Measurements from ENCODE around the gene ZNRD2. TPM values are rescaled to one million over a fixed set of nuclear protein-coding genes. Genes with fewer than 3 reads are reported as not detected.
A peak's percentile ranks its signal among the peaks of the same experiment; 100 is the strongest.

The ZNRD2 gene
- polyA plus RNA-seq, 1 experiment, result 23.5 TPM

DNA sequence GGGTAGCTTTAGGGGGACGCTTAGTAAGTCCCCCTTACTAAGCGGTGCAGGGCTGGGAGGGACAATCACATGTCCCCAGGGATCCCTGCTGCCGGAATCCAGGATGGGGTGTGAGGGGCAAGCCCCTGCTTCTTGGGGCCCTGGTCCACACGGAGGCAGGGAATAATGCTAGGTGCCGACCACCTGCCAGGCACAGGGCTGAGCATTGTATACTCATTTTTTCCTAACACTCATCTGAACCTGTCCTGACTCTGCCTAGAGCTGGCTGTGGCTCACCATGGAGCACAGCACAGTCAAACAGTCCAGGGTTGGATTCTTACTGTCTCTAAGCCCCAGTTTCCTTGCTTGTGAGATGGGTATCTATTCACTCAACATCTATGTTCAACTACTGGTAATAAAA, 10.7 kb upstream of the ZNRD2 start:
- TF ChIP-seq, protein P1, sequence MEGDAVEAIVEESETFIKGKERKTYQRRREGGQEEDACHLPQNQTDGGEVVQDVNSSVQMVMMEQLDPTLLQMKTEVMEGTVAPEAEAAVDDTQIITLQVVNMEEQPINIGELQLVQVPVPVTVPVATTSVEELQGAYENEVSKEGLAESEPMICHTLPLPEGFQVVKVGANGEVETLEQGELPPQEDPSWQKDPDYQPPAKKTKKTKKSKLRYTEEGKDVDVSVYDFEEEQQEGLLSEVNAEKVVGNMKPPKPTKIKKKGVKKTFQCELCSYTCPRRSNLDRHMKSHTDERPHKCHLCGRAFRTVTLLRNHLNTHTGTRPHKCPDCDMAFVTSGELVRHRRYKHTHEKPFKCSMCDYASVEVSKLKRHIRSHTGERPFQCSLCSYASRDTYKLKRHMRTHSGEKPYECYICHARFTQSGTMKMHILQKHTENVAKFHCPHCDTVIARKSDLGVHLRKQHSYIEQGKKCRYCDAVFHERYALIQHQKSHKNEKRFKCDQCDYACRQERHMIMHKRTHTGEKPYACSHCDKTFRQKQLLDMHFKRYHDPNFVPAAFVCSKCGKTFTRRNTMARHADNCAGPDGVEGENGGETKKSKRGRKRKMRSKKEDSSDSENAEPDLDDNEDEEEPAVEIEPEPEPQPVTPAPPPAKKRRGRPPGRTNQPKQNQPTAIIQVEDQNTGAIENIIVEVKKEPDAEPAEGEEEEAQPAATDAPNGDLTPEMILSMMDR (IDR thresholded peaks at IDR 0.05; ENCODE audit: low read depth, low read length), result no peak
- peak overlapping the region; percentile 75 for H3K27ac ChIP-seq (ENCODE audit: low read depth, low read length)
- no peaks in the 10 kb centered on the region for H3K27me3 ChIP-seq (ENCODE audit: control insufficient read depth, insufficient read depth, low read length)
- H3K9me3 ChIP-seq (ENCODE audit: control insufficient read depth, insufficient read depth, low read length), result no peaks in the 10 kb centered on the region
- no peak overlapping the region for H3K4me3 ChIP-seq (ENCODE audit: low read depth, low read length)
- POLR2A ChIA-PET, result interaction anchor here (0.6 to 2.3 kb wide), 5 partner anchors 10 to 302 kb away, joined by 3 to 7 read pairs (median 4); partner anchors contain the start of genes FAM89B and ZNRD2
- no peak for DNase-seq (ENCODE audit: low read depth, low spot score)
- CTCF ChIA-PET, result interaction anchor here (0.7 to 2.4 kb wide), 4 partner anchors 12 to 169 kb away, joined by 3 to 9 read pairs (median 4); no protein-coding TSS in a partner anchor

DNA sequence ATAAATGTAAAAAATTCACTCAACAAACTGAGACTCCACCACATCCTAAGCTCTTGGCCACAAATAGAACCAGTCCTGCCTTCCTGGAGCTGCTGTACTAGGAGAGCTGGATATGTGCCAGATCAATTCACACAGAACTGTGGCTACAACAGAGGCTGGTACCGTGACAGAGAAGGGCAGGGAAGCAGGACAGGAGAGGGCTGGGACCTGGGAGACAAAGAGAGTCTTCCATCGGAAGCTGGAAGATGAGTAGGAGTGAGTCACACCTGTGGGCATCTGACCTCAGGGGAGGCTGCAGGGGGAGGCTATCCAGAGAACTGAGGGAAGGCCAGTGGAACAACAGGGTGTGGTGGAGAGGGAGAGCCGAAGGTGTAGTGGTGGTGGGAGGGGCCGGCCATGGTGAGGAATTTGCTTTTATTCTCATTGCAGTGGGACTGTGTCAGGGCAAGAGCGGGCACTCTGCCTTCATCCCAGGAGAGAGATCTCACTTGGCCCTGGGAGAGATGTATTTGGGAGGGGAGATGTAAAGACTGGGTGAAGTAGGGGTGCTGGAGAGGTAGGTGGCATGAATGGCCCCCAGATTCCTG, 10.2 kb upstream of the ZNRD2 start:
- CTCF ChIA-PET, result interaction anchor here (0.7 to 3.0 kb wide), 6 partner anchors 8 to 169 kb away, joined by 3 to 28 read pairs (median 6); partner anchors contain the start of genes FAM89B and ZNRD2
- TF ChIP-seq, protein P1 (IDR thresholded peaks at IDR 0.05; ENCODE audit: low read depth, low read length), result no peak
- H3K27me3 ChIP-seq (ENCODE audit: control insufficient read depth, insufficient read depth, low read length), result no peaks in the 10 kb centered on the region

DNA sequence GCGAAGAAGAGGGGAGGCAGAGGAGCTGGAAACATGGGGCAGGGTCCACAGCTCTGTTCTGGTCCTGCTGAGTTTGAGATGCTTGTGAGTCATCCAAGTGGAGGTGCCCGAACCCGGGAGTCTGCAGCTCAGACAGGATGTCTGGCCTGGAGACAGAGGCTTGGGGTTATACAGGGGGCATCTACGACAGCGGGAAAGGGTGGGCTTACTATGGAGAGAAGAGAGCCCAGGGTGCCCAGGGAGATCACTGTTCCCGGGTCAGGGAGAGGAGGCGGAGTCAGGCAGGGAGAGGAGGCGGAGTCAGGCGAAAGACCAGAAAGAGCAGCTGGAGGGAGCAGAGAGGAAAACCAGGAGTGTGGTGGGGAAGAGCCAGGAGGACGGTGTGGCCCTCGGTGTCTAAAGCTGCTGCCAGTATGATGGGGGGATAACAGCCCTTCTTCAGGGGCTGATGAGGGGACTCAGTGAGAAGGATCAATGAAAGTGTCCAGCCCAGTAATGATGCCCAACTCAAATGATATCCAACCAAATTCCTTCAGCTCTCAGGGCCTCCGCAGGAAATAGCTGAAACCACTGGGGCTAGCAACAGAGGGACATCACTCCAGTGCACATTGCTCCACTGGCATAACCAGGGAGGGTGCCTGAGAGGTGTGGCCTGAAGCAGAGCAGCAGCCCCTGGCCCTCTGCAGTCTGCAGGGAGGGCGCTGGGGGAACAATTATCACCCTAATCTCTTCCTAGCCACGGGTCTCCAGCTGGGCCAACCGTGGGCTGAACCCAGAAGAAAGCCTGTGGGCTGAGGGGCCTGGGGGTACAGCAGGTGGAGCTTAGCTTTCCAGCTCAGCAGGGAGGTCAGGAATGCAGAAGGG, 9.5 kb upstream of the ZNRD2 start:
- POLR2A ChIA-PET, result interaction anchor here (0.6 to 2.3 kb wide), 7 partner anchors 9 to 297 kb away, joined by 3 to 8 read pairs (median 4); partner anchors contain the start of genes CFL1, FAM89B, NEAT1 and ZNRD2
- Histone ChIP-seq H3K9me3 (ENCODE audit: control insufficient read depth, insufficient read depth, low read length) (no peaks in the 10 kb centered on the region), H3K4me3 (ENCODE audit: low read depth, low read length) (no peak overlapping the region), H3K27me3 (ENCODE audit: control insufficient read depth, insufficient read depth, low read length) (no peaks in the 10 kb centered on the region), H3K27ac (ENCODE audit: low read depth, low read length) (peak overlapping the region; percentile 11)
- DNase-seq (ENCODE audit: low read depth, low spot score), result no peak
- CTCF ChIA-PET, result interaction anchor here (0.8 to 3.0 kb wide), 4 partner anchors 9 to 33 kb away, joined by 3 to 28 read pairs (median 14); partner anchors contain the start of genes FAM89B and ZNRD2
- TF ChIP-seq, protein P1 (IDR thresholded peaks at IDR 0.05; ENCODE audit: low read depth, low read length), result no peak

More for the DNA sequence above, 10.2 kb upstream of the ZNRD2 start:
- no peak overlapping the region for H3K4me3 ChIP-seq (ENCODE audit: low read depth, low read length)
- DNase-seq (ENCODE audit: low read depth, low spot score), result no peak
- no peaks in the 10 kb centered on the region for H3K9me3 ChIP-seq (ENCODE audit: control insufficient read depth, insufficient read depth, low read length)
- POLR2A ChIA-PET, result interaction anchor here (0.6 to 2.3 kb wide), 6 partner anchors 10 to 293 kb away, joined by 3 to 8 read pairs (median 4); partner anchors contain the start of genes NEAT1 and ZNRD2
- peak overlapping the region; percentile 34 for H3K27ac ChIP-seq (ENCODE audit: low read depth, low read length)

DNA sequence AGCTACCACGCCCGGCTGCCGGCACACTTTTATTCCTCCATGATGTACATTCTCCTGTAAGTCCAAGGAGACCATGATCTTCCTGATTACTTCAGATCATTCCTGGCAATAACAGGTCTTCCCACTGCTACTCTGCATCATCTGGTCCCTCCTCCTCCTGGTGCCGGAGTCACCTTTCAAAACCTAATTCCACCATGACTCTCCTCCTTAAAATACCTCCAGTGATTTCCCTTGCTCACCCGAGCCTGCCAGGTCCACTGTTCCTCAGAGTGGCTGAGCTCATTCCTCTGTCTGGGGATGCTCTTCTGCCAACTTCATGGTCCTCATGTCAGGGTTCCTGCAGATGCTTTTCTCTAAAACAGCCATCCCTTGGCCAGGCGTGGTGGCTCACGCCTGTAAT, 8.3 kb upstream of the ZNRD2 start:
- Histone ChIP-seq H3K9me3 (ENCODE audit: control insufficient read depth, insufficient read depth, low read length) (no peaks in the 10 kb centered on the region), H3K27ac (ENCODE audit: low read depth, low read length) (no peak overlapping the region), H3K4me3 (ENCODE audit: low read depth, low read length) (no peak overlapping the region), H3K27me3 (ENCODE audit: control insufficient read depth, insufficient read depth, low read length) (no peaks in the 10 kb centered on the region)
- CTCF ChIA-PET, result interaction anchor here (2.7 to 3.0 kb wide), 2 partner anchors 10 to 21 kb away, joined by 20 to 28 read pairs; partner anchors contain the start of genes FAM89B and ZNRD2
- no peak for DNase-seq (ENCODE audit: low read depth, low spot score)
- POLR2A ChIA-PET, result no interaction called here
- TF ChIP-seq, protein P1 (IDR thresholded peaks at IDR 0.05; ENCODE audit: low read depth, low read length), result no peak

All from AG04450 (cell line).